ENCODE results near the gene SH3D21.

Gene SH3D21

GRCh38 chr1:36337830-36338229 is 31.7 kb downstream of the SH3D21 start:
- Histone ChIP-seq H3K9me3 (ENCODE audit: control insufficient read depth, insufficient read depth, low read depth, low read length) (no peaks in the 10 kb centered on the region), H3K36me3 (ENCODE audit: control insufficient read depth in 2 of 2, insufficient read depth in 1 of 2, low read length in 2 of 2) (peaks cover 0 to 20% of the 10 kb centered on the region in 2 experiments; a peak in 1 of 3 replicates), H3K4me3 (ENCODE audit: low read depth, low read length) (no peak overlapping the region), H3K4me1 (ENCODE audit: control insufficient read depth, insufficient read depth, low read length) (no peaks in the 10 kb centered on the region), H3K27ac (ENCODE audit: extremely low read depth, low read depth, low read length) (no peak overlapping the region)
- POLR2A ChIA-PET, result no interaction called here
- CTCF ChIA-PET, result no interaction called here
- no peak for TF ChIP-seq ZNF610 (tag by site-specific recombination; IDR thresholded peaks at IDR 0.05; ENCODE audit: borderline replicate concordance)
- TF ChIP-seq CTCF (tag by site-specific recombination; IDR thresholded peaks at IDR 0.05), result no peak
- no peak for TF ChIP-seq ZNF664 (tag by site-specific recombination; IDR thresholded peaks at IDR 0.05)
- no peak for TF ChIP-seq HOXA7 (CRISPR knock-in tag; IDR thresholded peaks at IDR 0.05; ENCODE audit: borderline replicate concordance)
- TF ChIP-seq, protein P1, sequence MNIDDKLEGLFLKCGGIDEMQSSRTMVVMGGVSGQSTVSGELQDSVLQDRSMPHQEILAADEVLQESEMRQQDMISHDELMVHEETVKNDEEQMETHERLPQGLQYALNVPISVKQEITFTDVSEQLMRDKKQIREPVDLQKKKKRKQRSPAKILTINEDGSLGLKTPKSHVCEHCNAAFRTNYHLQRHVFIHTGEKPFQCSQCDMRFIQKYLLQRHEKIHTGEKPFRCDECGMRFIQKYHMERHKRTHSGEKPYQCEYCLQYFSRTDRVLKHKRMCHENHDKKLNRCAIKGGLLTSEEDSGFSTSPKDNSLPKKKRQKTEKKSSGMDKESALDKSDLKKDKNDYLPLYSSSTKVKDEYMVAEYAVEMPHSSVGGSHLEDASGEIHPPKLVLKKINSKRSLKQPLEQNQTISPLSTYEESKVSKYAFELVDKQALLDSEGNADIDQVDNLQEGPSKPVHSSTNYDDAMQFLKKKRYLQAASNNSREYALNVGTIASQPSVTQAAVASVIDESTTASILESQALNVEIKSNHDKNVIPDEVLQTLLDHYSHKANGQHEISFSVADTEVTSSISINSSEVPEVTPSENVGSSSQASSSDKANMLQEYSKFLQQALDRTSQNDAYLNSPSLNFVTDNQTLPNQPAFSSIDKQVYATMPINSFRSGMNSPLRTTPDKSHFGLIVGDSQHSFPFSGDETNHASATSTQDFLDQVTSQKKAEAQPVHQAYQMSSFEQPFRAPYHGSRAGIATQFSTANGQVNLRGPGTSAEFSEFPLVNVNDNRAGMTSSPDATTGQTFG (tag by site-specific recombination; IDR thresholded peaks at IDR 0.05; ENCODE audit: borderline replicate concordance), result no peak
- TF ChIP-seq ZNF138 (tag by site-specific recombination; IDR thresholded peaks at IDR 0.05; ENCODE audit: borderline replicate concordance), result no peak
- no peak for TF ChIP-seq ZSCAN23 (tag by site-specific recombination; IDR thresholded peaks at IDR 0.05)
- TF ChIP-seq SCRT2 (tag by site-specific recombination; IDR thresholded peaks at IDR 0.05), result no peak
- TF ChIP-seq, protein P2, sequence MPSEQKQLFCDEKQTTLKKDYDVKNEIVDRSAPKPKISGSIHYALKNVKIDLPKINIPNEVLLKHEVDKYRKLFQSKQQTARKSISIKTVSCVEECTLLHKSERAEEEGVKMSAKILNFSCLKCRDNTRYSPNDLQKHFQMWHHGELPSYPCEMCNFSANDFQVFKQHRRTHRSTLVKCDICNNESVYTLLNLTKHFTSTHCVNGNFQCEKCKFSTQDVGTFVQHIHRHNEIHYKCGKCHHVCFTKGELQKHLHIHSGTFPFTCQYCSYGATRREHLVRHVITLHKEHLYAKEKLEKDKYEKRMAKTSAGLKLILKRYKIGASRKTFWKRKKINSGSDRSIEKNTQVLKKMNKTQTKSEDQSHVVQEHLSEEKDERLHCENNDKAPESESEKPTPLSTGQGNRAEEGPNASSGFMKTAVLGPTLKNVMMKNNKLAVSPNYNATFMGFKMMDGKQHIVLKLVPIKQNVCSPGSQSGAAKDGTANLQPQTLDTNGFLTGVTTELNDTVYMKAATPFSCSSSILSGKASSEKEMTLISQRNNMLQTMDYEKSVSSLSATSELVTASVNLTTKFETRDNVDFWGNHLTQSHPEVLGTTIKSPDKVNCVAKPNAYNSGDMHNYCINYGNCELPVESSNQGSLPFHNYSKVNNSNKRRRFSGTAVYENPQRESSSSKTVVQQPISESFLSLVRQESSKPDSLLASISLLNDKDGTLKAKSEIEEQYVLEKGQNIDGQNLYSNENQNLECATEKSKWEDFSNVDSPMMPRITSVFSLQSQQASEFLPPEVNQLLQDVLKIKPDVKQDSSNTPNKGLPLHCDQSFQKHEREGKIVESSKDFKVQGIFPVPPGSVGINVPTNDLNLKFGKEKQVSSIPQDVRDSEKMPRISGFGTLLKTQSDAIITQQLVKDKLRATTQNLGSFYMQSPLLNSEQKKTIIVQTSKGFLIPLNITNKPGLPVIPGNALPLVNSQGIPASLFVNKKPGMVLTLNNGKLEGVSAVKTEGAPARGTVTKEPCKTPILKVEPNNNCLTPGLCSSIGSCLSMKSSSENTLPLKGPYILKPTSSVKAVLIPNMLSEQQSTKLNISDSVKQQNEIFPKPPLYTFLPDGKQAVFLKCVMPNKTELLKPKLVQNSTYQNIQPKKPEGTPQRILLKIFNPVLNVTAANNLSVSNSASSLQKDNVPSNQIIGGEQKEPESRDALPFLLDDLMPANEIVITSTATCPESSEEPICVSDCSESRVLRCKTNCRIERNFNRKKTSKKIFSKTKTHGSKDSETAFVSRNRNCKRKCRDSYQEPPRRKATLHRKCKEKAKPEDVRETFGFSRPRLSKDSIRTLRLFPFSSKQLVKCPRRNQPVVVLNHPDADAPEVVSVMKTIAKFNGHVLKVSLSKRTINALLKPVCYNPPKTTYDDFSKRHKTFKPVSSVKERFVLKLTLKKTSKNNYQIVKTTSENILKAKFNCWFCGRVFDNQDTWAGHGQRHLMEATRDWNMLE (tag by site-specific recombination; conservative IDR thresholded peaks at IDR 0.05; ENCODE audit: low read depth), result no peak
- no peak for TF ChIP-seq ZNF341 (tag by site-specific recombination; IDR thresholded peaks at IDR 0.05; ENCODE audit: low read depth)
- no peak for TF ChIP-seq ZNF639 (tag by site-specific recombination; IDR thresholded peaks at IDR 0.05)
- TF ChIP-seq BCL11A (tag by site-specific recombination; IDR thresholded peaks at IDR 0.05; ENCODE audit: low read depth), result no peak

DNA sequence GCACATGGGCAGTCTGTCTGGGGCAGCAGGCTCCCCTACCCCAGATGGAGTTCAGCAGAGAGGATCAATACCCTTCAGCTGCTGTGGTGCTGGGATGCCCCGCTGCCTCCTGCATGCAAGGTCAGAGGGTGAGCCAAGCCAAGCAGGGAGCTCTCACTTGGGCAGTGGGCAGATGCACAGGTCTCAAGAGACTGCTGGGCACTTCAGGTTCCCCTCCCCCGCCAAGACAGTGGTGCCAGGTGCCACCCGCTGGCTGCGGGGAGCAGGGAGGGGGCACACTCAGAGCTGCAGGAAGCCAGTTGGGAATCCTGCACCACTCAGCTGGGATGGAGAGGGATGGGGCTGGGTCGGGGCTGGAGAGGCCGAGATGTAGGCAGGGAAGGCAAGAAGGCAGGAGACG is 33.0 kb downstream of the SH3D21 start:
- no peak overlapping the region for H3K27ac ChIP-seq (ENCODE audit: extremely low read depth, low read depth, low read length)
- H3K9me3 ChIP-seq (ENCODE audit: control insufficient read depth, insufficient read depth, low read depth, low read length), result no peaks in the 10 kb centered on the region
- H3K4me1 ChIP-seq (ENCODE audit: control insufficient read depth, insufficient read depth, low read length), result no peaks in the 10 kb centered on the region
- H3K36me3 ChIP-seq (ENCODE audit: control insufficient read depth in 2 of 2, insufficient read depth in 1 of 2, low read length in 2 of 2), result peaks cover 0 to 34% of the 10 kb centered on the region in 2 experiments; a peak in 1 of 3 replicates
- H3K4me3 ChIP-seq (ENCODE audit: low read depth, low read length), result no peak overlapping the region
- TF ChIP-seq GLIS1 (tag by site-specific recombination; IDR thresholded peaks at IDR 0.05) (no peak), ZIC2 (tag by site-specific recombination; IDR thresholded peaks at IDR 0.05) (peak; percentile 48; the same call in 1 of the 2 replicates), ZNF600 (tag by site-specific recombination; IDR thresholded peaks at IDR 0.05) (no peak)
- ChIA-PET CTCF (no interaction called here), POLR2A (no interaction called here)

Measured in HEK293 (cell line).